CD8-positive, alpha-beta memory T cell (primary cell): ENCODE measurements around the gene KYAT1. TPM values are rescaled to one million over a fixed set of nuclear protein-coding genes. Genes with fewer than 3 reads are reported as not detected.
A peak's percentile ranks its signal among the peaks of the same experiment; 100 is the strongest.

Source experiments
- CTCF ChIA-PET: fragments of 350-600 bp; sonication (Branson Sonifier 250); formaldehyde crosslinking; loops from one replicate; lab custom pipeline; 2021; ENCODE audit warnings: antibody characterized with exemption; lab: Charles Lee
- POLR2A ChIA-PET: fragments of 350-600 bp; sonication (Branson Sonifier 250); formaldehyde crosslinking; loops from one replicate; lab custom pipeline; 2021; ENCODE audit warnings: antibody characterized with exemption; lab: Charles Lee
- DNase-seq, 5 donors: peaks; one replicate each; pipeline versions ENCODE4 v3.0.0 to v3.0.0-alpha.2; 2020 to 2022; ENCODE audit warnings: mixed read lengths in 1 of 5
- H3K27ac ChIP-seq: one replicate; pipeline ENCODE4 v1.7.0; 2013; ENCODE audit warnings: low read depth, mild to moderate bottlenecking, low read length, moderate library complexity
- H3K27me3 ChIP-seq: 2 replicates; pipeline ENCODE4 v1.7.0; 2013; ENCODE audit warnings: low read length, mild to moderate bottlenecking; ENCODE audit not compliant: insufficient read depth, poor library complexity, severe bottlenecking
- H3K36me3 ChIP-seq: 2 replicates; pipeline ENCODE4 v1.7.0; 2013; ENCODE audit warnings: mild to moderate bottlenecking, low read length, moderate library complexity; ENCODE audit not compliant: insufficient read depth
- H3K4me1 ChIP-seq: 2 replicates; pipeline ENCODE4 v1.7.0; 2013; ENCODE audit warnings: mild to moderate bottlenecking, low read length, moderate library complexity; ENCODE audit not compliant: insufficient read depth
- H3K4me3 ChIP-seq: 2 replicates; pipeline ENCODE4 v1.7.0; 2013; ENCODE audit warnings: mild to moderate bottlenecking, low read length
- H3K9me3 ChIP-seq: 2 replicates; pipeline ENCODE4 v1.7.0; 2013; ENCODE audit warnings: mild to moderate bottlenecking, low read length
- H3K27ac Mint-ChIP-seq, 8 donors: one replicate each; pipeline ENCODE4 v1.8.0; 2020 to 2021; ENCODE audit warnings: mixed read lengths in 8 of 8, mild to moderate bottlenecking in 6 of 8, inconsistent platforms in 3 of 8, moderate library complexity in 3 of 8
- H3K27me3 Mint-ChIP-seq, 2 donors: one replicate each; pipeline ENCODE4 v1.8.0; 2020 to 2021; ENCODE audit warnings: mixed read lengths in 2 of 2, mild to moderate bottlenecking in 1 of 2, moderate library complexity in 1 of 2
- H3K36me3 Mint-ChIP-seq, 3 donors: one replicate each; pipeline ENCODE4 v1.8.0; 2020 to 2021; ENCODE audit warnings: mixed read lengths in 3 of 3, inconsistent platforms in 1 of 3, mild to moderate bottlenecking in 1 of 3
- H3K4me1 Mint-ChIP-seq, 3 donors: one replicate each; pipeline ENCODE4 v1.8.0; 2020 to 2021; ENCODE audit warnings: mixed read lengths in 3 of 3, inconsistent platforms in 1 of 3, mild to moderate bottlenecking in 1 of 3
- H3K4me3 Mint-ChIP-seq, 7 donors: one replicate each; pipeline ENCODE4 v1.8.0; 2020 to 2021; ENCODE audit warnings: mixed read lengths in 7 of 7, mild to moderate bottlenecking in 6 of 7, moderate library complexity in 4 of 7, inconsistent platforms in 2 of 7
- H3K9me3 Mint-ChIP-seq, 5 donors: one replicate each; pipeline ENCODE4 v1.8.0; 2020 to 2022; ENCODE audit warnings: mixed read lengths in 5 of 5, mild to moderate bottlenecking in 3 of 5, moderate library complexity in 2 of 5, inconsistent platforms in 1 of 5
- polyA plus RNA-seq: library from polyadenylated mRNA; unstranded; fragments of 300-500 nt; fragmentation: Illumina TruSeq; gene quantifications from one replicate; pipeline ENCODE4 v1.2.3, GENCODE V29; 2021
- total RNA-seq, 2 experiments: library from RNA; stranded (reverse); gene quantifications; one replicate each; pipeline ENCODE4 v1.2.3, GENCODE V29; 2021

KYAT1 gene
- total and polyA plus RNA-seq, 3 experiments from 2014 or later, result 8.8 to 10.4 (median 8.9) TPM

DNA sequence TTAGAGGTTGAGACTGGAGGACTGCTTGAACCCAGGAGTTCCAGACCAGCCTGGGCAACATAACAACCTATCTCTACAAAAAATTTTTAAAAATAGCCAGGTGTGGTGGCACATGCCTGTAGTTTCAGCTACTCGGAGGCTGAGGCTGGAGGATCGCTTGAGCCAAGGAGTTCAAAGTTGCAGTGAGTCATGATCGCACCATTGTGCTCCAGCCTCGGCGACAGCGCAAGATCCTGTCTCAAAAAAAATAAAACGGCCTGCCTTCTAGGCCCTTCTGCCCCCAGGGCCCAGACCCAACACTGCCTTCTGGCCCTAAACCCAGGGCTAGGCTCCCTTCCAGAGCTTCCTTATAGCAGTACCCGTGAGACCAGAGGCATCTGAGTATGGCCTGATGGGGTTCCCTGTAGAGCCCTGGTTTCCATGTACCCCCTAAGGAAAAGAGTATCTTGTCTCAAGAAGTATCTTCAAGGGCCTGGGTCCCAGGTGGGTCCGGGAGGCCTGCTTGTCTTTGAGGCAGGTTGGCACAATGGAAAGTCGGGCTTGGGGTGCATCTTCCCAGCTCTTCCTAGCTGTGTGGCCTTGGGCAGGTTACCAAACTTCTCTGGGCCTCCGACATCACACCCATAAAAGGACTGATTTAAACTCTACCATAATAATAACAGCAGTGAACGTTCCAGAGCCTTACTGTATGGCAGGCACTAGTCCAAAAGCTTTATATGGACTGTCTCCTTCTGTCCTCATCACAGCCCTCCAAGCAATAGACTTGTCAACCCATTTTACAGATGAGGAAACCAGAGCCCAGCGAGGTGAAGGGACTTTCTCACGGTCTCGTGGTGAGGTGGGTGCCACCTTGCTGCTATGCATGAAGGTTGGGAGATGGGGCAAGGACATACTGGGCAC is 9.8 kb upstream of the KYAT1 start:
- peak overlapping the region in 7 of 8 donors; percentile 42 to 85 (median 79) for H3K27ac Mint-ChIP-seq
- H3K9me3 ChIP-seq, result no peaks in the 10 kb centered on the region
- no peaks in the 10 kb centered on the region for H3K27me3 ChIP-seq
- H3K4me1 ChIP-seq, result peaks cover 54% of the 10 kb centered on the region
- ChIA-PET POLR2A (interaction anchor here (0.6 kb wide), 1 partner anchor 35 kb away, joined by 3 read pairs; no protein-coding TSS in a partner anchor), CTCF (interaction anchor here (1.0 to 1.4 kb wide), 2 partner anchors 34 to 36 kb away, joined by 3 to 4 read pairs; no protein-coding TSS in a partner anchor)
- H3K36me3 ChIP-seq, result peaks cover 15% of the 10 kb centered on the region
- no peak overlapping the region for H3K4me3 Mint-ChIP-seq
- no peaks in the 10 kb centered on the region for H3K9me3 Mint-ChIP-seq
- peaks cover 0 to 62% (median 15%) of the 10 kb centered on the region in 3 donors for H3K36me3 Mint-ChIP-seq
- no peak for DNase-seq
- no peak overlapping the region for H3K4me3 ChIP-seq
- no peak overlapping the region for H3K27ac ChIP-seq
- no peaks in the 10 kb centered on the region for H3K27me3 Mint-ChIP-seq
- H3K4me1 Mint-ChIP-seq, result peaks cover 49 to 74% (median 51%) of the 10 kb centered on the region in 3 donors

DNA sequence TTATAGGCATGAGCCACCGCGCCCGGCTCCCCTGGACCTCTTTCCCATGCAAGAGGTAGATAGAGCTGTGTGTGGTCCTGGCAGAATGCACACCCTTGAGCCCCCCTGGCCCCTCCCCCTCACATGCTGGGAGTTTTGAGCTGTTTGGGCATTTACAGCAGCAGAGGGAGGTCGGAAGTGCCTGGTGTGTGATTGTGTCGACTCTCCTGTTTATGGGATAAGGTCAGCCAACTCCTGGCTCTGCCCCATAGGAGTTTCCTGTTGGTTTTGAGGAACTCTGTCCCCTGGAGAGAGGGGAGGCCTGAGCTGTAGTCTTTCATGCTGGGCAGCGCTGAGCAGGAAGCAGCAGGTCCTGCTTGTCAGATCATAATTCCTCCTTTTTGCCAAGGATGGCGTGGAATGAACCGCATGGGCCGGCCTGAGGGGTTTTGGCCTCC is 6.2 kb upstream of the KYAT1 start:
- CTCF ChIA-PET, result interaction anchor here (1.6 kb wide), 1 partner anchor 41 kb away, joined by 6 read pairs; no protein-coding TSS in a partner anchor
- peaks cover 42% of the 10 kb centered on the region for H3K4me1 ChIP-seq

GRCh38 chr9:128887049-128887448 is 5.3 kb upstream of the KYAT1 start:
- peaks cover 0 to 65% (median 15%) of the 10 kb centered on the region in 3 donors for H3K36me3 Mint-ChIP-seq
- Histone ChIP-seq H3K4me1 (peaks cover 33% of the 10 kb centered on the region), H3K27ac (no peak overlapping the region), H3K9me3 (no peaks in the 10 kb centered on the region), H3K4me3 (no peak overlapping the region), H3K27me3 (no peaks in the 10 kb centered on the region), H3K36me3 (peaks cover 10% of the 10 kb centered on the region)
- peak overlapping the region in 2 of 8 donors; percentile 70 to 76 for H3K27ac Mint-ChIP-seq
- H3K27me3 Mint-ChIP-seq, result no peaks in the 10 kb centered on the region
- ChIA-PET POLR2A (no interaction called here), CTCF (no interaction called here)
- no peaks in the 10 kb centered on the region for H3K9me3 Mint-ChIP-seq
- peaks cover 54 to 74% (median 59%) of the 10 kb centered on the region in 3 donors for H3K4me1 Mint-ChIP-seq
- H3K4me3 Mint-ChIP-seq, result no peak overlapping the region
- no peak for DNase-seq

More for the DNA sequence above, 6.2 kb upstream of the KYAT1 start:
- Mint-ChIP-seq H3K27me3 (no peaks in the 10 kb centered on the region), H3K4me3 (no peak overlapping the region), H3K4me1 (peaks cover 55 to 78% (median 58%) of the 10 kb centered on the region in 3 donors), H3K36me3 (peaks cover 0 to 62% (median 15%) of the 10 kb centered on the region in 3 donors), H3K27ac (peak overlapping the region in 2 of 8 donors; percentile 61 to 63), H3K9me3 (no peaks in the 10 kb centered on the region)
- POLR2A ChIA-PET, result no interaction called here
- Histone ChIP-seq H3K27ac (no peak overlapping the region), H3K9me3 (no peaks in the 10 kb centered on the region), H3K4me3 (no peak overlapping the region), H3K36me3 (peaks cover 10% of the 10 kb centered on the region), H3K27me3 (no peaks in the 10 kb centered on the region)
- no peak for DNase-seq

DNA sequence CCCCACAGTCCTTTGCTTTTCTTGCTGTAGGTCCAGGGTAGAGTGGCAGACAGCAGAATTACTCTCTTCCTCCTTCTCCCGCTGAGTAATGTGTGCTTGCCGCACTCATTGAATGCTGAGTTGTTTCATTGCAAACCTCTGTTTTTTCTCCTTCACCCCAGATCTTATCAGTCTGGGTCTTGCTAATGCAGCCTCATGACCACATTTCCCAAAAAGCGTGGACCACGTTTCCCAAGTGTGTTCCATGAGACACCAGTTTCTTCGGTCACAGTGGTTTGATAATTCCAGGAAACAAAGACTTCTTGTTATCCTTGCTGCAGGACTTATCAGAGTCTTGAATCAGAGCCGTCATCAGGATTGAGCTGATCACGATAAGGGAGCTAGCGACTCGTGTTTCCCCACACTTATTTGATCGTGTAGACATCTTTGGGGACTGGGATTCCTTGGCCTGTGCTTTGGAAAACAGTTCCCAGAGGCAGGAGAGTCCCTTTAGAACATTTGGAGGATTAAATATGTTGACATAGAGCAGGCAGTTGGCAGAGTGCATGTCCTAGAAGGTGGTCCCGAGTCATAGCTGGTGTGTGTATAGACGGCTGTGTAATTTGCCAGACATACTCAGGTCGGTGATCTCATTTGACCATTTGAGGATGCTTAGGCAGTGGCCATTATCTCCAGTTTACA is 4.6 kb upstream of the KYAT1 start:
- peak overlapping the region in 3 of 7 donors; percentile 18 to 55 (median 40) for H3K4me3 Mint-ChIP-seq
- Histone ChIP-seq H3K4me1 (peaks cover 26% of the 10 kb centered on the region), H3K27me3 (no peaks in the 10 kb centered on the region), H3K4me3 (no peak overlapping the region), H3K36me3 (peaks cover 5% of the 10 kb centered on the region), H3K9me3 (no peaks in the 10 kb centered on the region), H3K27ac (no peak overlapping the region)
- H3K4me1 Mint-ChIP-seq, result peaks cover 50 to 73% (median 55%) of the 10 kb centered on the region in 3 donors
- peaks cover 0 to 66% (median 15%) of the 10 kb centered on the region in 3 donors for H3K36me3 Mint-ChIP-seq
- H3K27me3 Mint-ChIP-seq, result no peaks in the 10 kb centered on the region
- peak overlapping the region in 7 of 8 donors; percentile 2 to 85 (median 59) for H3K27ac Mint-ChIP-seq
- H3K9me3 Mint-ChIP-seq, result no peaks in the 10 kb centered on the region
- no peak for DNase-seq
- ChIA-PET POLR2A (no interaction called here), CTCF (no interaction called here)

GRCh38 chr9:128885798-128886197 is 4.0 kb upstream of the KYAT1 start:
- Histone ChIP-seq H3K4me1 (peaks cover 25% of the 10 kb centered on the region), H3K27me3 (no peaks in the 10 kb centered on the region), H3K4me3 (no peak overlapping the region), H3K27ac (no peak overlapping the region), H3K36me3 (peaks cover 4% of the 10 kb centered on the region), H3K9me3 (no peaks in the 10 kb centered on the region)
- peak overlapping the region in 4 of 7 donors; percentile 18 to 98 (median 42) for H3K4me3 Mint-ChIP-seq
- DNase-seq, result no peak
- peaks cover 0 to 65% (median 15%) of the 10 kb centered on the region in 3 donors for H3K36me3 Mint-ChIP-seq
- H3K27me3 Mint-ChIP-seq, result no peaks in the 10 kb centered on the region
- ChIA-PET POLR2A (no interaction called here), CTCF (no interaction called here)
- H3K9me3 Mint-ChIP-seq, result no peaks in the 10 kb centered on the region
- H3K27ac Mint-ChIP-seq, result peak overlapping the region in 7 of 8 donors; percentile 6 to 93 (median 68)
- peaks cover 52 to 78% (median 60%) of the 10 kb centered on the region in 3 donors for H3K4me1 Mint-ChIP-seq

DNA sequence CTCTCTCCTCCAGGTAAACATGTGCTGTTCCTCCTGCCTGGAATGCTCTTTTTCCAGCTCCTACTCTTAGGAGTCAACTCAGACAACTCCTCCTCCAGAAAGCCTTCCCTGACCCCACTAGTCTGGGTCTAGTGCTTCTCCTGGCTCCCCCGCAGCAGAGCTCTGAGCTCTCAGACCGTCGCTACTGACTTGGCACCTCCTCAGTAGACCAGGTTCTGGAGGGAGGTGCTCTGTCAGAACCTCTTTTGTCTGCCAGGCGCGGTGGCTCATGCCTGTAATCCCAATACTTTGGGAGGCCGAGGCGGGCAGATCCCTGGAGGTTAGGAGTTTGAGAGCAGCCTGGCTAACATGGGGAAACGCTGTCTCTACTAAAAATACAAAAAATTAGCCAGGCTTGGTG is 3.6 kb upstream of the KYAT1 start:
- CTCF ChIA-PET, result no interaction called here

GRCh38 chr9:128884164-128884563 is 2.4 kb upstream of the KYAT1 start:
- no peak overlapping the region for H3K27ac ChIP-seq

More for the DNA sequence above, 3.6 kb upstream of the KYAT1 start:
- H3K36me3 Mint-ChIP-seq, result peaks cover 0 to 62% (median 15%) of the 10 kb centered on the region in 3 donors
- POLR2A ChIA-PET, result no interaction called here
- Histone ChIP-seq H3K4me1 (peaks cover 29% of the 10 kb centered on the region), H3K27ac (no peak overlapping the region), H3K36me3 (peaks cover 4% of the 10 kb centered on the region), H3K4me3 (no peak overlapping the region), H3K27me3 (no peaks in the 10 kb centered on the region), H3K9me3 (no peaks in the 10 kb centered on the region)
- H3K9me3 Mint-ChIP-seq, result no peaks in the 10 kb centered on the region
- H3K27ac Mint-ChIP-seq, result peak overlapping the region; percentile 43 to 93 (median 72)
- H3K27me3 Mint-ChIP-seq, result no peaks in the 10 kb centered on the region
- peak overlapping the region in 5 of 7 donors; percentile 32 to 98 (median 63) for H3K4me3 Mint-ChIP-seq
- peaks cover 55 to 76% (median 64%) of the 10 kb centered on the region in 3 donors for H3K4me1 Mint-ChIP-seq
- DNase-seq, result no peak

More at GRCh38 chr9:128884164-128884563, 2.4 kb upstream of the KYAT1 start:
- Mint-ChIP-seq H3K9me3 (no peaks in the 10 kb centered on the region), H3K27ac (peak overlapping the region; percentile 43 to 97 (median 80)), H3K36me3 (peaks cover 0 to 56% (median 12%) of the 10 kb centered on the region in 3 donors), H3K27me3 (no peaks in the 10 kb centered on the region), H3K4me1 (peaks cover 54 to 80% (median 64%) of the 10 kb centered on the region in 3 donors), H3K4me3 (peak overlapping the region; percentile 54 to 99 (median 98))
- H3K9me3 ChIP-seq, result no peaks in the 10 kb centered on the region
- H3K4me3 ChIP-seq, result no peak overlapping the region
- CTCF ChIA-PET, result interaction anchor here (4.5 kb wide), 1 partner anchor 18 kb away, joined by 28 read pairs; no protein-coding TSS in a partner anchor
- no peak for DNase-seq
- peaks cover 4% of the 10 kb centered on the region for H3K36me3 ChIP-seq
- POLR2A ChIA-PET, result interaction anchor here (0.6 kb wide), 1 partner anchor 41 kb away, joined by 3 read pairs; no protein-coding TSS in a partner anchor
- no peaks in the 10 kb centered on the region for H3K27me3 ChIP-seq
- H3K4me1 ChIP-seq, result peaks cover 39% of the 10 kb centered on the region
